ES-I3 (cell line): ENCODE results near the gene GLIS1.

ENCODE experiments used
- H3K36me3 ChIP-seq: 2 replicates; pipeline ENCODE4 v1.6.1; 2013; ENCODE audit warnings: mild to moderate bottlenecking, low read length, control low read depth, moderate library complexity; ENCODE audit not compliant: insufficient read depth
- H3K4me1 ChIP-seq: 2 replicates; pipeline ENCODE4 v1.6.1; 2013; ENCODE audit warnings: mild to moderate bottlenecking, control low read depth, low read length; ENCODE audit not compliant: insufficient read depth
- H3K9ac ChIP-seq: 2 replicates; pipeline ENCODE4 v1.6.1; 2013; ENCODE audit warnings: low read depth, mild to moderate bottlenecking, low read length, moderate library complexity
- H3K9me3 ChIP-seq: 2 replicates; pipeline ENCODE4 v1.6.1; 2013; ENCODE audit warnings: mild to moderate bottlenecking, low read length, moderate library complexity; ENCODE audit not compliant: control insufficient read depth, insufficient read depth

GLIS1 gene

DNA sequence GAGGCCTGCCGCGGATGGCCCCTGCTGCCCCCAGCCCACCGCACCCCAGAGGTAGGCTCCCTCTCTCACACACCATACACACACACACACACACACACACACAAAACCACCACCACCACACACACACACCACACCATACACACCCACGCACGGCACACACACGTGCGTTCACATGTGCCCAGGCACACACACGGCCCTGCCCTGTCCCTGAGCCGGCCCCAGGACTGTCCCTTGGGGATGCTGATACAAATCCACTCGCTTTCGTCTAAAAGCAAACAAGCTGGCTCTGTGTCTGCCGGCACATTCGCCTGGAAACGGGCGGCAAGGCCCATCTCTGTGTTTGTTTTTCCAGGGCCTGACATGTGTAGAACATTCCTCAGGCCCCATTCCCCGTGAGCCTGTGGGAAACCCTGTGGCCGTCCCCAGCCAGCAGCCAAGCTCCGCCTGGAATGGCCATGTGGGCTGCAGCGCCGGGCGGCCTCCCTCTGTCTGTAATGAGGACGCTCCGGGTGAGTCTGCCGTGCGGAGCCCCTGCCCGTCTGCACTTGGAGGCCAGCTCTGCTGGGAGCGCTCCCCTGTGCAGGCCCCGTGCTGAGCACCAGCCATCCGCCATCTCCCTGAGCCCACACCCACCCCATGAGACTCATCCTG lies 212.4 kb downstream of the GLIS1 start:
- Histone ChIP-seq H3K36me3 (no peaks in the 10 kb centered on the region), H3K9me3 (no peaks in the 10 kb centered on the region), H3K4me1 (peaks cover 3% of the 10 kb centered on the region; the same call in 1 of the 2 replicates), H3K9ac (no peak overlapping the region)

- Histone ChIP-seq H3K4me1 (peaks cover 3% of the 10 kb centered on the region; the same call in 1 of the 2 replicates), H3K9me3 (no peaks in the 10 kb centered on the region), H3K36me3 (no peaks in the 10 kb centered on the region), H3K9ac (no peak overlapping the region)
Observed at GRCh38 chr1:53525595-53525994, 213.4 kb downstream of the GLIS1 start.

DNA sequence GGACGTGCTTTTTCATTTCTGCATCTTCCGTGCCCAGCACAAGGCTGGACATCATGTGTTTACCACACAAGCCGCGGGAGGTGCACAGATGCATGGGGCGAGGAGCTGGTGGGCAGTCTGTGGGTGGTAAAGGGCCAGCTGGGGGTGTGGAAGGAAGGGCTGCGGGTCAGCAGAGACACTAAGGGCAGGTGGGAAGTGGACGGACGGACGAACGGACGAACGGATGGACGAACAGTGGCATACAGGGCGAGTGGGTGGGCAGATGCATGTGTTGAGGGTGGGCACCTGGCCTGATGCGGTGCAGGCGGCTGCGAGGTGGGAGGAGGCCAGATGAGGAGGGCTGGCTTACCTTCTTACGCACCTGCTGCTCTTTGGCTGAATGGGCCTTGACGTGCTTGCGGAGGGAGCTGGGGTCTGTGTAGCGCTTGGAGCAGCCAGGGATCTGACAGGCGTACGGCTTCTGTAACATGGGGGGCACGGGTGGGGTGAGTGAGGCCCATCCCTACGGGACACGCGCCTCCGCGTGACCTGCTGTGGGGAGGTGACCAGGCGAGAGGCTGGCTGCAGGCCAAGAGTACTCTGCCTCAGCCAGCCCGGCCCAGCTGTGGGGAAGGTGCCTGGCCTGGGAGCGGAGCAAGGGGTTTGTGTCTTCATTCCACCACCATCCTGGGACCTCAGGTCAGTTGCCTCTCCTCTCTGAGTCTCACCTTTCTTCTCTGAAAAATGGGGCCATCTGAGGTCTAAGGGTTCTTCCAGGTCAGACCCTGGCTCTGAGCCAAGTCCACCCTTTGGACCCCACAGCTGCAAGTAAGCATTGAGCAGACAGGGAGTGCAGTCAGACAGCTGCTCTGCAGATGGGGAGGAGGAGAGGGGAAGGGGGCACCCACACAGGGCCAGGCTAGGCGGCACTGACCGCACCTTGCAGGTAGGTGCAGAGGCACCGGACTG lies 214.3 kb downstream of the GLIS1 start:
- H3K4me1 ChIP-seq = peaks cover 3% of the 10 kb centered on the region; the same call in 1 of the 2 replicates
- no peaks in the 10 kb centered on the region for H3K36me3 ChIP-seq

GRCh38 chr1:53521924-53522552 lies 216.9 kb downstream of the GLIS1 start:
- Histone ChIP-seq H3K4me1 (peaks cover 7% of the 10 kb centered on the region; the same call in 1 of the 2 replicates), H3K9me3 (no peaks in the 10 kb centered on the region), H3K9ac (no peak overlapping the region), H3K36me3 (no peaks in the 10 kb centered on the region)

More for the DNA sequence above, 214.3 kb downstream of the GLIS1 start:
- H3K9me3 ChIP-seq = no peaks in the 10 kb centered on the region
- no peak overlapping the region for H3K9ac ChIP-seq

- H3K36me3 ChIP-seq = no peaks in the 10 kb centered on the region
- H3K9me3 ChIP-seq = no peaks in the 10 kb centered on the region
- H3K9ac ChIP-seq = no peak overlapping the region
- H3K4me1 ChIP-seq = peaks cover 4% of the 10 kb centered on the region; the same call in 1 of the 2 replicates
Observed at GRCh38 chr1:53520481-53520880, 218.5 kb downstream of the GLIS1 start.

GRCh38 chr1:53519421-53519820 lies 219.5 kb downstream of the GLIS1 start:
- no peak overlapping the region for H3K9ac ChIP-seq

DNA sequence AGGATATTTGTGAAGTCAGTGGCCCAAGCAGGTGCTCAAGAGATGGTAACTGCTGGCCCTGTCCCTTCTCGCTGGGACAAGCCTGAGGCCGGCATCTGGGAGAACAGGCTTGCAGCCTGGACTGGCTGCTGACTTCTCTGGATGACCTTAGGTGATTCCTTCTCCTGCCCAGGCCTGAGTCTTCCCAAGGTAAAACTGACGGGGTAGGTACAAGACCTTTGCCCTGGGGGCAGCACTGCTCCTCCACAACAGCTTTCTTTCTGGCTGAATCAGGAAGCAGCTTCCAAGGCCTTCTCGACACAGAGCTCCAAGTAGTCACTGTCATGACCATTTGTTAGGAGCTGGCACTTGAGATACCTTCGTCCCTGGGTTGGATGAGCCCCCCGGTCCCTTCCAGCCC lies 220.2 kb downstream of the GLIS1 start:
- H3K4me1 ChIP-seq = peaks cover 4% of the 10 kb centered on the region; the same call in 1 of the 2 replicates
- H3K9ac ChIP-seq = no peak overlapping the region
- H3K9me3 ChIP-seq = no peaks in the 10 kb centered on the region
- H3K36me3 ChIP-seq = no peaks in the 10 kb centered on the region

More at GRCh38 chr1:53519421-53519820, 219.5 kb downstream of the GLIS1 start:
- no peaks in the 10 kb centered on the region for H3K36me3 ChIP-seq
- H3K9me3 ChIP-seq = no peaks in the 10 kb centered on the region
- H3K4me1 ChIP-seq = peaks cover 4% of the 10 kb centered on the region; the same call in 1 of the 2 replicates

DNA sequence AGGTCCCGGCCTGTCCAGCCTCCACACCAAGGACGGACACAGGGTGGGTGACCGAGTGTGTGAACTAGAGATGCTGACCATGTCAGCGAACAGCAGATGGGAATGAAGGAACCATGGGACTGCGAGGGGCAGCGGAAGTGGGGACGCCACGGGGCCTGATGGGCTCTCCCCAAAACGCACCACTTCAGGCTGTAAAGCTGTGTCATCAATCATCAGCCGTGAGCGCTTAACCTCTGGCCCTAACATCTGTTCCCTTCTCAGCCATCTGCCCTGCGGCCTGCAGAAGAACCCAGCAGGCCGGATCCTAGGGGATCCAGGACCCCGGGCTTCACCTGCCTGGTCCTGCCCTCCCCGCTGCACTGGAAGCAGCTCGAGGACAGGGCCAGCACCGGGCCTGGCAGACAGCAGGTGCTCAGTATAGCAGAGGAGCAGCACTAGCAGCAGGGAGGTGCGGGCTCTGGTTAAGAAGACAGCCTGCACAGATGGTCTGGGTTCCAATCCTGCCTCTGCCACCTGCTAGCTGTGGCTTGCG lies 221.1 kb downstream of the GLIS1 start:
- Histone ChIP-seq H3K36me3 (no peaks in the 10 kb centered on the region), H3K9me3 (no peaks in the 10 kb centered on the region), H3K9ac (no peak overlapping the region), H3K4me1 (peaks cover 4% of the 10 kb centered on the region; the same call in 1 of the 2 replicates)

DNA sequence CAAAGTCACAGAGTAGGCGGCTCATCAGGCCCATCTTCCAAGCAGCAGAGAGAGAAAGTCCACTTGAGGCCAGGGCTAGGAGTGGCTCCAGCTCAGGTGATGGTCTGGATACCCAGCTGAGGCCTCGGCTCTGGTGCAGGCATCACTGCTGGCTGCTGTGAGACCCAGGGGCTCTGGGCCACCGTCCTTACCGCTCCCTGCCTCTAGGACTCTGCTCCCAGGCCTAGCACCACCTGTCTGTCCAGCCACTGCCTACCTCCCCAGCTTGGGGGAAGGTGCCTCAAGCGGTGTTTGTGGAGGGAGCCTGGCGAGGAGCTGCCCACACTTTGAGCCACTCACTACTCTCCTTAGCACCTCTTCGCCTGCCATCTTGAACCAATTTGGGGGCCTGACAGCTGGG lies 221.9 kb downstream of the GLIS1 start:
- no peak overlapping the region for H3K9ac ChIP-seq
- H3K36me3 ChIP-seq = no peaks in the 10 kb centered on the region
- no peaks in the 10 kb centered on the region for H3K9me3 ChIP-seq
- H3K4me1 ChIP-seq = peaks cover 4% of the 10 kb centered on the region; the same call in 1 of the 2 replicates

- Histone ChIP-seq H3K4me1 (peaks cover 4% of the 10 kb centered on the region; the same call in 1 of the 2 replicates), H3K9ac (no peak overlapping the region), H3K36me3 (no peaks in the 10 kb centered on the region), H3K9me3 (no peaks in the 10 kb centered on the region)
Observed at GRCh38 chr1:53516181-53516580, 222.8 kb downstream of the GLIS1 start.

DNA sequence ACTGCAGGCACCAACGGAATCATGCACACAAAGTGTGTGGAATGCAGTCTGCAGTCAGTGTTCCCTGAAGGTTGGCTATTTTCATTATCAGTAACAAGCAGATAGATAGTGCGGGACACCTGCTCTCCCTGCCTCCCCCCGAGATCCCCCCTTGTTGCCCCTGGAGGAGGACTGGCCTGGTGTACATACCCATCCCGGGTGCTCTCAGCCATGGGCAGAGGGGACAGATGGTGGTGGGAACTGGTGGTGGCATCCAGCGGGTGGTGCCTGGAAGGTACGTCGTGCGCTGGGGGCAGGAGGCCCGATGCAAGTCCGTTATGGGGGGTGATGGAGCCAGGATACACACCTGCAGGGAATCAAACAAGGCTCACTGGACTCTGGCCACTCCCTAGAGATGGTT lies 224.5 kb downstream of the GLIS1 start:
- H3K9ac ChIP-seq = no peak overlapping the region
- no peaks in the 10 kb centered on the region for H3K36me3 ChIP-seq
- H3K9me3 ChIP-seq = no peaks in the 10 kb centered on the region
- H3K4me1 ChIP-seq = peaks cover 6% of the 10 kb centered on the region; the same call in 1 of the 2 replicates

DNA sequence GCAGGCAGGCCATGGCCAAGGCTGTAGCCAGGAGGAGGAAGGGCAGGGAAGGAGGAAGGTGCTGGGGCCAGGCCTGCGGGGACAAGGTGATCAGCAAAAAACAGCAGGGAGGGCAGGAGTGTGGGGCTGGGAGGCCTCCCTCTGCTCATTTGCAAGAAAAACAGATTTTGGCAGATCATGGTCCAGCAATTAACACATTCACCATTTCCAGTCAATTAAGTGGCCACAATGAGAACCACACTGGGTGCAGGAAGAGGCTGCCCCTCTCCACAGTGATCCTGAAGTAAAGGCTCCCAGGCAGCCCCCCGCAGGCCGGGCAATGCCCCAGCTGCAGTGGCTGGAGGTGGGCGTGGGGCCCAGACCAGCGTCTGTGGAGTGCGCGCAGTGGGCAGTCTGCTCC lies 225.1 kb downstream of the GLIS1 start:
- no peaks in the 10 kb centered on the region for H3K9me3 ChIP-seq
- H3K9ac ChIP-seq = no peak overlapping the region
- peaks cover 7% of the 10 kb centered on the region; the same call in 1 of the 2 replicates for H3K4me1 ChIP-seq
- H3K36me3 ChIP-seq = no peaks in the 10 kb centered on the region

GRCh38 chr1:53512807-53513755 lies 225.9 kb downstream of the GLIS1 start:
- no peaks in the 10 kb centered on the region for H3K9me3 ChIP-seq
- no peak overlapping the region for H3K9ac ChIP-seq
- no peaks in the 10 kb centered on the region for H3K36me3 ChIP-seq
- H3K4me1 ChIP-seq = peaks cover 7% of the 10 kb centered on the region; the same call in 1 of the 2 replicates
